HepG2 (cell line): ENCODE results near the gene PLXNA1.

Experiments used
- CBFB ChIP-seq: sonication (generic); formaldehyde crosslinking; IDR thresholded peaks from 2 replicates; pipeline ENCODE4 v1.4.0; 2020; ENCODE audit warnings: missing genetic modification reagents
- CTCF ChIP-seq: sonication (generic); formaldehyde crosslinking; IDR thresholded peaks from 2 replicates; pipeline ENCODE4 v1.5.0; 2020; ENCODE audit warnings: mild to moderate bottlenecking, missing genetic modification reagents, moderate library complexity
- ELK4 ChIP-seq: sonication (generic); formaldehyde crosslinking; IDR thresholded peaks from 2 replicates; pipeline ENCODE4 v1.9.0; 2021; ENCODE audit warnings: missing genetic modification reagents, borderline replicate concordance
- EZH2 ChIP-seq: conservative IDR thresholded peaks from 2 replicates; pipeline ENCODE4 v1.6.1; 2012; ENCODE audit warnings: mild to moderate bottlenecking, low read depth, low read length, moderate library complexity
- HMGXB4 ChIP-seq, 2 experiments: sonication (generic) in 1 of 2; formaldehyde crosslinking in 1 of 2; IDR thresholded peaks; 2 replicates each; pipeline versions ENCODE4 v1.4.0 to v1.6.1; 2018 to 2020; ENCODE audit warnings: missing genetic modification reagents in 2 of 2, borderline replicate concordance in 1 of 2, low read depth in 1 of 2, mild to moderate bottlenecking in 1 of 2, missing biosample characterization in 1 of 2
- NFRKB ChIP-seq: fragments of 450-650 bp; IDR thresholded peaks from 2 replicates; pipeline ENCODE4 v1.6.1; 2017
- RCOR2 ChIP-seq: IDR thresholded peaks from 2 replicates; pipeline ENCODE4 v1.6.1; 2016; ENCODE audit warnings: missing biosample characterization, missing genetic modification reagents
- RXRA ChIP-seq: sonication (generic); formaldehyde crosslinking; IDR thresholded peaks from 2 replicates; pipeline ENCODE4 v1.5.1; 2020; ENCODE audit warnings: missing genetic modification reagents
- SMAD1 ChIP-seq: sonication (generic); formaldehyde crosslinking; IDR thresholded peaks from 2 replicates; pipeline ENCODE4 v1.4.0; 2020; ENCODE audit warnings: missing genetic modification reagents, low read depth, mild to moderate bottlenecking, borderline replicate concordance
- SRF ChIP-seq: IDR thresholded peaks from 2 replicates; pipeline ENCODE4 v1.6.1; 2011; ENCODE audit warnings: mild to moderate bottlenecking, low read depth, low read length, moderate library complexity
- ZNF274 ChIP-seq: sonication (generic); formaldehyde crosslinking; IDR thresholded peaks from 2 replicates; pipeline ENCODE4 v1.5.1; 2020; ENCODE audit warnings: mild to moderate bottlenecking, missing genetic modification reagents
- ZNF282 ChIP-seq: fragments of 450-650 bp; IDR thresholded peaks from 2 replicates; pipeline ENCODE4 v1.6.1; 2018; ENCODE audit not compliant: partially characterized antibody
- ZNF670 ChIP-seq: sonication (generic); formaldehyde crosslinking; IDR thresholded peaks from 2 replicates; pipeline ENCODE4 v1.8.0; 2022; ENCODE audit warnings: mild to moderate bottlenecking, missing genetic modification reagents, borderline replicate concordance
- TF ChIP-seq, protein P1 (sequence below): sonication (generic); formaldehyde crosslinking; IDR thresholded peaks from 2 replicates; pipeline ENCODE4 v1.4.0; 2020; ENCODE audit warnings: missing genetic modification reagents

DNA sequence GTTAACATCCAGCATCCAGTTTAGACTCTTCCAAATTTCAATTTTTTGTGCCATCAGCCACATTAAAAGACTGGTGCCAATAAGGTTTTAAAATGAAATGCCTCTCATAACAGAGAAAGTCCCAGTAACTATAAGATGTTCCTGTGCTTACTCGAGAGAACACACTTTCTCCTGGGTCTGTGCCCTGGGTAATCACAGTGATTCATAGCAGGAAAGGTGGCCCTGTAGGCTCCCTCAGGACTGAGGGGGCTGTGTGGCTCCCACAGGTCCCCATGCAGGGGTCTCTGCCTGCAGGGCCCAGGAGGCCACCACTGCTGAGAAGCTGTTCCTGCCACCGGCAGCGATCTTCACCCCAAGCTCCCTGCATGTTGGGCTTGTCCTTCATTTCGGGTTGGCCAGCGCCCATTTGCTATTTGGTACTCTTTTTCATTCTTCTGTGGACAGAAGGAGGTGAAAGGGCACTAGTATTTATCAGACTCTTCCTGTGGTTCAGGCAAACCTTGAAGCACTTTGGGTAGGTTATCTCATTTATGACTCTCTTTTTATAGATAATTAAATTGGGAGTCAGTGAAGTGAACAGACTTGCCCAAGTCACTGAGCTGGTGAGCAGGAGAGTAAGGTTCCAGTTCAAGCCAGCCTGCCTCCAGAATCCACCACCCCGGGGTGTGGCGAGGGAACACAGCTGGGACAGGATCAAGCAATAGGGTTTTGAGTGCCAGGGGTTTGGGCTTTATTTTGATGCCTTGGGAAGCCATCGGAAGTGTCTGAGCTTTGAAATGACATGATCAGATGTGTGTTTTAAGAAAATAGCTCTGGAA lies 44.2 kb upstream of the PLXNA1 start:
- TF ChIP-seq RCOR2 (CRISPR knock-in tag) (no peak), CTCF (CRISPR knock-in tag) (no peak), ZNF670 (CRISPR knock-in tag) (no peak), EZH2 (no peak), CBFB (CRISPR knock-in tag) (no peak), NFRKB (no peak), ELK4 (CRISPR knock-in tag) (no peak), ZNF274 (CRISPR knock-in tag) (no peak), HMGXB4 (CRISPR knock-in tag; IDR thresholded peaks at IDR 0.05; ENCODE audit: borderline replicate concordance in 1 of 2, low read depth in 1 of 2) (no peak), RXRA (CRISPR knock-in tag) (no peak), ZNF282 (no peak), SMAD1 (CRISPR knock-in tag) (no peak), SRF (no peak)
- TF ChIP-seq, protein P1, sequence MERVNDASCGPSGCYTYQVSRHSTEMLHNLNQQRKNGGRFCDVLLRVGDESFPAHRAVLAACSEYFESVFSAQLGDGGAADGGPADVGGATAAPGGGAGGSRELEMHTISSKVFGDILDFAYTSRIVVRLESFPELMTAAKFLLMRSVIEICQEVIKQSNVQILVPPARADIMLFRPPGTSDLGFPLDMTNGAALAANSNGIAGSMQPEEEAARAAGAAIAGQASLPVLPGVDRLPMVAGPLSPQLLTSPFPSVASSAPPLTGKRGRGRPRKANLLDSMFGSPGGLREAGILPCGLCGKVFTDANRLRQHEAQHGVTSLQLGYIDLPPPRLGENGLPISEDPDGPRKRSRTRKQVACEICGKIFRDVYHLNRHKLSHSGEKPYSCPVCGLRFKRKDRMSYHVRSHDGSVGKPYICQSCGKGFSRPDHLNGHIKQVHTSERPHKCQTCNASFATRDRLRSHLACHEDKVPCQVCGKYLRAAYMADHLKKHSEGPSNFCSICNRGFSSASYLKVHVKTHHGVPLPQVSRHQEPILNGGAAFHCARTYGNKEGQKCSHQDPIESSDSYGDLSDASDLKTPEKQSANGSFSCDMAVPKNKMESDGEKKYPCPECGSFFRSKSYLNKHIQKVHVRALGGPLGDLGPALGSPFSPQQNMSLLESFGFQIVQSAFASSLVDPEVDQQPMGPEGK (CRISPR knock-in tag): no peak
